ENCODE measurements around the gene GLRX5.
"Not testable (repeated sequence)": the region's sequence is repeated elsewhere in the genome, so short reads cannot be mapped to it uniquely, and the experiment has no call there.

DNA sequence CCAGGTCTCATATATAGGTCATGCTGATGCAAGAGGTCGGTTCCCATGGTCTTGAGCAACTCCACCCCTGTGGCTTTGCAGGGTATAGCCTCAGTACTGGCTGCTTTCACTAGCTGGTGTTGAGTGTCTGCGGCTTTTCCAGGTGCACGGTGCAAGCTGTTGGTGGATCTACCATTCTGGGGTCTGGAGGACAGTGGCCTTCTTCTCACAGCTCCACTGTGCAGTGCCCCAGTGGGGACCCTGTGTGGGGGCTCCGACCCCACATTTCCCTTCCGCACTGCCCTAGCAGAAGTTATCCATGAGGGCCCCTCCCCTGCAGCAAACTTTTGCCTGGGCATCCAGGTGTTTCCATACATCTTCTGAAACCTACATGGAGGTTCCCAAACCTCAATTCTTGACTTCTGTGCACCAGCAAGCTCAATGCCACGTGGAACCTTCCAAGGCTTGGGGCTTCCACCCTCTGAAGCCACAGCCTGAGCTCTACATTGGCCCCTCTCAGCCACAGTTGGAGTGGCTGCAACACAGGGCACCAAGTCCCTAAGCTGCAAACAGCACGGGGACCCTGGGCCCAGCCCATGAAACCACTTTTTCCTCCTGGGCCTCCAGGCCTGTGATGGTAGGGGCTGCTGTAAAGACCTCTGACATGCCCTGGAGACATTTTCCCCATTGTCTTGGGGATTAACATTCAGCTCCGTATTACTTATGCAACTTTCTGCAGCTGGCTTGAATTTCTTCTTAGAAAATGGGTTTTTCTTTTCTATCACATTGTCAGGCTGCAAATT, 49.2 kb downstream of the GLRX5 start:
- TF ChIP-seq, protein P1, sequence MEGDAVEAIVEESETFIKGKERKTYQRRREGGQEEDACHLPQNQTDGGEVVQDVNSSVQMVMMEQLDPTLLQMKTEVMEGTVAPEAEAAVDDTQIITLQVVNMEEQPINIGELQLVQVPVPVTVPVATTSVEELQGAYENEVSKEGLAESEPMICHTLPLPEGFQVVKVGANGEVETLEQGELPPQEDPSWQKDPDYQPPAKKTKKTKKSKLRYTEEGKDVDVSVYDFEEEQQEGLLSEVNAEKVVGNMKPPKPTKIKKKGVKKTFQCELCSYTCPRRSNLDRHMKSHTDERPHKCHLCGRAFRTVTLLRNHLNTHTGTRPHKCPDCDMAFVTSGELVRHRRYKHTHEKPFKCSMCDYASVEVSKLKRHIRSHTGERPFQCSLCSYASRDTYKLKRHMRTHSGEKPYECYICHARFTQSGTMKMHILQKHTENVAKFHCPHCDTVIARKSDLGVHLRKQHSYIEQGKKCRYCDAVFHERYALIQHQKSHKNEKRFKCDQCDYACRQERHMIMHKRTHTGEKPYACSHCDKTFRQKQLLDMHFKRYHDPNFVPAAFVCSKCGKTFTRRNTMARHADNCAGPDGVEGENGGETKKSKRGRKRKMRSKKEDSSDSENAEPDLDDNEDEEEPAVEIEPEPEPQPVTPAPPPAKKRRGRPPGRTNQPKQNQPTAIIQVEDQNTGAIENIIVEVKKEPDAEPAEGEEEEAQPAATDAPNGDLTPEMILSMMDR (IDR thresholded peaks at IDR 0.05 in 2 of 3, conservative IDR thresholded peaks at IDR 0.05 in 1 of 3; ENCODE audit: borderline replicate concordance in 1 of 3, insufficient read depth in 1 of 3, low read depth in 2 of 3, low read length in 2 of 3) = not testable (repeated sequence)
- TF ChIP-seq EZH2 (IDR thresholded peaks at IDR 0.05) = not testable (repeated sequence)
